Fibroblast of skin of right quadriceps (primary cell): ENCODE measurements around the gene KRT84.
"Not testable (repeated sequence)": the region's sequence is repeated elsewhere in the genome, so short reads cannot be mapped to it uniquely, and the experiment has no call there.

ENCODE experiments used
- DNase-seq: peaks from one replicate; pipeline ENCODE4 v3.0.0-alpha.2; 2013

The KRT84 gene

GRCh38 chr12:52358575-52359350 lies 26.7 kb downstream of the KRT84 start:
- DNase-seq: peak; percentile 11

GRCh38 chr12:52356762-52357580 lies 28.5 kb downstream of the KRT84 start:
- no peak for DNase-seq

DNA sequence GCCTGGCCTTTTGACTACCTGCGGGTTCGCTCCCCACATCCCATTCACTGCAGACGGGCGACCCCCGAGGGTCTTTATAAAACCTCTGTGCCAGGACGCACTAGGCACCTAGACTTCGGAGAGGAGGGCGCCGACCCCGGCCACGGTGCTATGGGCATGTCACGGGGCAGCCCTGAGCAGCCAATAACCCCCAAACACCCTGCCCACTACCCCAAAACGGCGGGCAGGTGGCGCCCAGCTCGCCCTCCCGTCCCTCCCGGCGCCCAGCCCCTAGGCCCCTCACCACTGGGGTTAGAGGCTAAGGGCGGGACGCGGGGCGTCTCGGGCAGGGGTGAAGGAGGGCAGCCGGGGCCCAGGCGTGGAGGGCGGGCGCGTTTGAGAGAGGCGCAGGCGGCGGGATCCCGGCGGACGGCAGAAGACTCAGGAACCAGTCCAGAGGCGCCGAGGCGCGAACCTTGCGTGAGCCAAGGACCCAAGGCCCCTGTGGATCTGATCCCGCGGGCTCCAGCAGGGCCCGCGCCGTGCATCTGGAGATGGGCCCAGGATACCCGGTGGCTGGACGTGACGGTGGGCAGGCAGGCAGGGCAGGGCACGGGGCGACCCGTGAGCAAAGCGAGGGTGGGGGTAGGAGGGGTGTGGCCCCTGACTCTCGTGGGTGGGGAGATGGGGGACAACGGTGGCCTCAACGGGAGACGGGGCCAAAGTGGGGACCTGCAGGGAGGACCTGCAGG lies 29.3 kb downstream of the KRT84 start:
- DNase-seq: no peak

DNA sequence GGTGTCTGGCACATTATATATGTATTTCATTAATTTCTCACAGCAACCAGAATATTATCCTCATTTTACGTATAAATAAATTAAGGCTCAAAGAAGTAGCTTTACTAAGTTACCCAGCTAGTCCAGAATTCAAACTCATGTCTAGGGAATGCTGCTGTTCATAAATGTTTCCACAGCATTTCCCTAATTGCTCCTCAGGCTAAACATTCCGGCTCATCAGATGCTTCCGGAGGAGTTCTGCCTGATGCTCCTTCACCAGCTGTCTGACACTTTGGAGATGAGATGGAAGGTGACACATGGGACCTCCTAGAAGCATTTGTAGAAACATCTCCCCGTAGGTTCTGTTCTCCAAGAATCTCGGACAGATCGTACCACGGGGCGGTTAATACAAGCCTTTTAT lies 30.3 kb downstream of the KRT84 start:
- no peak for DNase-seq

GRCh38 chr12:52354200-52354599 lies 31.3 kb downstream of the KRT84 start:
- DNase-seq: no peak

- no peak for DNase-seq
These were observed 31.7 kb downstream of the KRT84 start for GRCh38 chr12:52353766-52354165.

- DNase-seq: no peak
These were observed 32.5 kb downstream of the KRT84 start for GRCh38 chr12:52352951-52353350.

- DNase-seq: no peak
These were observed 34.0 kb downstream of the KRT84 start for GRCh38 chr12:52351196-52352059.

DNA sequence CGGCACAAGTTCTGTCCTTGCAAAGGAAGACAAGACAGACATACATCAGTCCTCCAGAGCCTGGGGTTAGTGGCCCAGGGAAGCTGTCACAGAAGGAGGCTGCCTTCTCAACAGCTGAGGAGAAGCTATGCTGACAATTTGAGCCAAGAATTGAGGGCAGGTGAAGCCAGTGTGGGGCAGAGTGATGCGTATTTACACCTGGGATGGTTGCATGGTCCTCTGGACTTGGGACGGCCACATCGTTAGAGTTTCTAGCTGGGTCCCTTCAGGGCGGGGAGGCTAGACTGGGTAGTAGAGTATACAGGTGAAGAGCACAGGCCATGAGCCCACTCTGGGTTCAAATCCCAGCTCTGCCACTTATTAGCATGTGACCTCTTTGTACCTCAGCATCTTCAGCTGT lies 34.7 kb downstream of the KRT84 start:
- DNase-seq: no peak

DNA sequence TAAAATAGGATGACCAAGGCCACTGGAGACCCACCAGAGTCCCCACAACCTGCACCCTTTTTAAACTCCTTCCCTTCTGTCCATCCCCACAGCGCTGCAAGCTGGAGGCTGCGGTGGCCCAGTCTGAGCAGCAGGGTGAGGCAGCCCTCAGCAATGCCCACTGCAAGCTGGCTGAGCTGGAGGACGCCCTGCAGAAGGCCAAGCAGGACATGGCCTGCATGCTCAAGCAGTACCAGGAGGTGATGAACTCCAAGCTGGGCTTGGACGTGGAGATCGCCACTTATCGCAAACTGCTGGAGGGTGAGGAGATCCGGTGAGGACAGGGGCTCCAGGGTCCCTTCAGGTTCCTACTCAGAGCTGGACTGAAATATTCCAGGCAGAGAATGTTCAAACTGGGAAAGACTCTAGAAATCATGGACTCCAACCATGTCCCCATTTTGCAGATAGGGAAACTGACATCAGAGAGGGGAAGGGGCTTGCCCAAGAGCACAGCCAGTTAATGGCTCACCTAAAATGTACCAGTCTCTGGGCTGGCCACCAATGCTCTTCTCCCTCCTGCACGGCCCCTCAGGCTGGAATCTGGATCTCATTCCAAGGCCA lies 35.3 kb downstream of the KRT84 start:
- no peak for DNase-seq

DNA sequence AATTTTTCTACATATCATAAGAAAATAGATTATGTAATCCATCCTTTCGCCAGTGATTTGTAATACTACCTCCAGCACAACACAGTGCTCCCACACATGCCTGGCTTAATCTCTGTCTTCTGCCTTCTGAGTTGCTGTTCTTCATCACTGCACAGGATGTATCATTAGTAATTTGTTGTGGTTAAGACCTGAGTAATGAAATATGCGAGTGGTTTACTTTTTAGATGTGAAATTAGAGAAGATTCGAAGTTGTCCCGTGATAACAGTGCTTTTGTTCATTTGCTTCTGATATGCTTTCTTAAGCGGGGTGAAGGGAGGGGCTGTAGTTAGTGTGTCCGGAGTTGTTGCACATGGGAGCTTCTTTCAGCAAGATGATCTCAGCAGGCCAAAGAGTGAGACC lies 36.3 kb downstream of the KRT84 start:
- DNase-seq: no peak

- no peak for DNase-seq
These were observed 37.6 kb downstream of the KRT84 start for GRCh38 chr12:52347551-52348510.

GRCh38 chr12:52347016-52347415 lies 38.4 kb downstream of the KRT84 start:
- no peak for DNase-seq

DNA sequence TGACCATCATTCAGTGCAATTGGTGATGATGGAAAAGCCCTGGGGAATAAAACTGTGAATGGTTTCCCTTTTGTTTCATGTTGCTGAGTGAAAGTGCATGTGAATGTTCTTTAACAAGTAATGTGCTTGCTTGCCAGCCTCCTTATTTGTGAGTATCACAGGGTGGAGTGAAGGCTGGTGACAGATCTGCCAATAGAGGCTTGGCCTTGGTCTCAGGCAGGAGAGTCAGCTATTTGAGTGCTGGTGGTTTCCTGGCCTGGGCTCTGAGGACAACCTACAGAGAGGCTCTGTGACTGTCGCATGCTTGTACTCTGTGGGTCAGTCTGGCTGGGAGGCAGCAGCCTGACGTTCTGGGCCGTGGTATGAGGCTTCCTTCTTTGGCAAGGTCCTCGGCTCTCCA lies 38.9 kb downstream of the KRT84 start:
- DNase-seq: no peak

- DNase-seq: not testable (repeated sequence)
These were observed 40.4 kb downstream of the KRT84 start for GRCh38 chr12:52345041-52345440.

GRCh38 chr12:52344111-52344510 lies 41.3 kb downstream of the KRT84 start:
- DNase-seq: no peak

DNA sequence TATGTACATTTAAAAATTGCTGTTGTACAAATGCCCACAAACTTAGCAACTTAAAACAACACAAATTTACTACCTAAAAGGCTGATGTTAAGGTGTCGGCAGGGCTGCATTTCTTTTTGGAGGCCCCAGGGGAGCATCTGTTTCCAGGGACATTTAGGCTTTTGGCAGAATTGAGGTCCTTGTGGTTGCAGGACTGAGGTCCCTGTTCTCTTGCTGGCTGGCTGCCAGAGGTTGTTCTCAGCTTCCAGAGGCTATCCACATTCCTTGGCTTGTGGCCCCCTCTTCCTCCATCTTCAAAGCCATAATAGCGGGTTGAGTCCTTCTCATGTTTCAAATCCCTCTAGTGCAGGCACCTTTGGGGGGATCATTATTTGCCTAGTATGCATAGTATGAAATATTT lies 41.9 kb downstream of the KRT84 start:
- no peak for DNase-seq

DNA sequence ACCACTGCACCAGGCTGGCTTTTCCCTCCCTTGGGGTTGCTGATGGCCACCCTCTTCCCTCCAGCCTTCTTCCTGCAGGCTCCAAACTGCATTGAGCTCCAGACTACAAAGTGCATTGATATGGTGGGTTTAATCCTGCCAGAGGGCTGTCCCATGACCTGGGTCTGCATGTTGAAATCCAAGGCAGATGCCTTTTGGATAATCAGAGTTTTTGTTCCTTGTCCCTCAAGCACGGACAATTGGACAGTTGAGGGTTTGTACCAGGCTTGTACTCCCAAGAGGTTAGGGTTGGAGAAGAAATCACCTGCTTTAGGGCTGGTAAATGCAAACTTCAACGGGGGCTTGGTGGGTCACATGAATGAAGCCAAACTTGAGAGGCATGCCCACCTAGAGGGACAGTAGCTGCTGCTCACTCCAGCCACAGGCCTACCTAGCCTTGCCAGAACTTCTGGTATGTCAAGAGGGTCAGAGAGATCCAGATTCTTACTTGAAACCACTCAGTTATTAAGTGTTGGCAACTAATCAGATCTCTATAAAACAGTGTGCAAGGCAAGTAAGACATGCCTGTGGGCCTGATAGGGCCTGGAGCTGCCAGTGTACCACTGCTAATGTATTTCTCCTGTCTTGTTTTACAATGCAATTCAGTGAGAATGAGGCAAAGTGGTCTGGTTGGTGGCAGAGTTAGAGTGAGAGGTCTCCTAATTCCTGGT lies 42.5 kb downstream of the KRT84 start:
- DNase-seq: no peak

- DNase-seq: no peak
These were observed 44.3 kb downstream of the KRT84 start for GRCh38 chr12:52341066-52341580.
